Measurements from ENCODE around the gene SNX15.
"Not testable (repeated sequence)": the region's sequence is repeated elsewhere in the genome, so short reads cannot be mapped to it uniquely, and the experiment has no call there.

Gene SNX15, protein sequence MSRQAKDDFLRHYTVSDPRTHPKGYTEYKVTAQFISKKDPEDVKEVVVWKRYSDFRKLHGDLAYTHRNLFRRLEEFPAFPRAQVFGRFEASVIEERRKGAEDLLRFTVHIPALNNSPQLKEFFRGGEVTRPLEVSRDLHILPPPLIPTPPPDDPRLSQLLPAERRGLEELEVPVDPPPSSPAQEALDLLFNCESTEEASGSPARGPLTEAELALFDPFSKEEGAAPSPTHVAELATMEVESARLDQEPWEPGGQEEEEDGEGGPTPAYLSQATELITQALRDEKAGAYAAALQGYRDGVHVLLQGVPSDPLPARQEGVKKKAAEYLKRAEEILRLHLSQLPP

DNA sequence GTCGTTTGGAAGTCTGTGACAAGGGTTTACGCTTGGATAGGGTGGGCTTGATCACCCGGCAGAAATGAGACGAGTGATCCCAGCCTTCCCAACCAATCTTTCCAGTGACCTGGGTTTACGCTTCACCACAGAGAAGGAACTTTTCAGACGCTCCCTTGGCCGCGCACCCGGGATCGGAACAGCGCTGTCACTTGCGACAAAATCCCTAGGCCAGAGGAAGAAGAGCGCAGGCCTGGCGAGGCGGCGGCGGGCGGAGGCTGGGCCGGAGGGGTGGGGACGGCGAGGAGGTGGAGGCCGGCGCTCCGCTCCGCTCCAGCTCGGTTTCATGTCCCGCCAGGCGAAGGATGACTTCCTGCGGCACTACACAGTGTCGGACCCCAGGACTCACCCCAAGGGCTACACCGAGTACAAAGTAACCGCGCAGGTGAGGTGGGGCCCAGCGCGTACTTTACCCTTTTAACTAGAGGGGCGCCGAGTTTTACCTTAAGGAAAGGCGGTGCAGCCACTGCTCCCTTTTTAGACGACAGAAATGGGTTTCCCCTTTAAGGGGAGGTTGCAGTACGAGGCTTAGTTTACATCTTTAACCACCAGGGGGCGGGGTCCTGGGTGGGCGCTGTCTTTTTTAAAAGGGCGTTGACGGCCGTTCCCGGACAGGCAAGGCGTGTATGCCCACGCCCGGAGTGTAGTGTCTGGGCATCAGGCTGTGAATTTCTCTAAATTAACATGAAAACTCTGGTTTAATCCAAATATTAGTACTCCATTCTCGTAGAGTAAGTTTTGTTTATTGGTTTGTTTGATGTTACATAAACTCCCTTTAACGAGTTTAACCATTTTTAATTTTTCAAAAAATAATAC, at the start of gene SNX15:
SNX15 (plus strand) TSS at position 227 of the 855 bp plus-strand sequence; CDS start at position 326, 99 bp downstream.
- DNase-seq (ENCODE audit: low read depth, low spot score): peak; percentile 88

DNA sequence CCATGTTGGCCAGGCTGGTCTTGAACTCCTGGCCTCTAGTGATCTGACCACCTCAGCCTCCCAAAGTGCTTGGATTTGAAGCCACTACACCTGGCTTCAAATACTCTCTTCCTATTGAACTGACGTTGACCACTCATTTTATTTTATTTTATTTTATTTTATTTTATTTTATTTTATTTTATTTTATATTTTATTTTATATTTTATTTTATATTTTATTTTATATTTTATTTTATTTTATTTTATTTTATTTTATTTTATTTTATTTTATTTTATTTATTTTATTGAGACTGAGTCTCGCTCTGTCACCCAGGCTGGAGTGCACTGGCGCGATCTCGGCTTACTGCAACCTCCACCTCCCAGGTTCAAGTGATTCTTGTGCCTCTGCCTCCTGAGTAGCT, 43.9 kb upstream of the SNX15 start:
- DNase-seq (ENCODE audit: low read depth, low spot score): not testable (repeated sequence)

DNA sequence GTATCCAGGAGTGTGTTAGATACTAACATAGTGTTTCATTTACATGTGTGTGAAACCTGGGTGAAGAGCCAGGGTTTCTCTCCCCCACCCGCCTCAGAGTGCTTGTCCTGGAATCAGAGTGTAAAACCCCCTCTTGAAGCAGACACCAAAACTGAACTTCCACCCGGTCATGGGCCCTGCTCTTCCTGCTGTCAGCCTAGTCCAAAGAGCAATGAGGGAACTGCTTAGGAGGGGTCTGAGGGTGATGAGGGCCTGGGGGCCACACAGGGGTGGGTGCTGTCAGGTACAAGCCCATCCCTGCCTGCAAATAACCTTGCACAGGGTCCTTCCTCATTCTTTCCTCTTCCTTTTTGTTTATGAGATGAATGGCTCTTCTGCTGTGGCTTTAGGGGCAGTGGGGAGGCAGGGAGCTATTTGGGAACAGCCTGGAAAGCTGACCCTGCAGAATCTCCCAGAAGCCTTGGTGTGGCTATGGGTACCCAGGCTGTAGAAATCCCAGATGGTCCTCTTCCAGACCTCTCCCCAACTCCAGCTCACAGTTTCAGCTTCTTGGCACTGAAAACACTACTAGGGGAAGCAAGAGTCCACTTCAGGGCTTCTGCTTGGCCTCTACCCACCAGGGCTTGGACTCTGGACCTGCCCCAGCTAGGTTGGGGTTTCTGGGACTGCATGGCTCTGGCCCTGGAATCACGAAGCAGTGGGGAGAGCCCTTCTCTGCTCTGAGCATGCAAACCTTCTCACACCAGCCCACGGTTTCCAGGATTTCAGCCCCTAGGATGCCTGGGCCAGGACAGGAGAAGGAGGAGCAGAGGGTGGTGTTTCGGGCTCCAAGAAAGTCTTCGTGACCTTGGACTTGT, 39.0 kb upstream of the SNX15 start:
- no peak for DNase-seq (ENCODE audit: low read depth, low spot score)

DNA sequence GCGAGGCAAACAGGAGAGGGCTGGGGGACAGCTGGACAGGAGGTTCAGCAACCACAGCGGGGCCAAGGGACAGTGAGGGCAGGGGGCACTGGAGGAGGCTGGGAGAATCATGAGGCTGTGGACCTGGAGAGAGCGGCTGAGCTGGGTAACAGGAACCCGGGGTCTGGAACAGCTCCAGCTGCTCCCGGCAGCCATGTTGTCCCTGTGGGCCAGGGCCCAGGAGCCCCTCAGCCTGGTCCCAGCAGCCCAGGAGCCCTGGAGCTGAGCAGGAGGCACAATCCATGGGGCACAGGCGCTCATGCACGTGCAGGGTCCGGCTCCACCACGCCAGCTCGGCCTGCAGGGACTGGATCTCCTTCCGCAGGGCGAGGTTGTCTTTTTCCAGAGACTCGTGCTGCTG, 37.8 kb upstream of the SNX15 start:
- no peak for DNase-seq (ENCODE audit: low read depth, low spot score)

DNA sequence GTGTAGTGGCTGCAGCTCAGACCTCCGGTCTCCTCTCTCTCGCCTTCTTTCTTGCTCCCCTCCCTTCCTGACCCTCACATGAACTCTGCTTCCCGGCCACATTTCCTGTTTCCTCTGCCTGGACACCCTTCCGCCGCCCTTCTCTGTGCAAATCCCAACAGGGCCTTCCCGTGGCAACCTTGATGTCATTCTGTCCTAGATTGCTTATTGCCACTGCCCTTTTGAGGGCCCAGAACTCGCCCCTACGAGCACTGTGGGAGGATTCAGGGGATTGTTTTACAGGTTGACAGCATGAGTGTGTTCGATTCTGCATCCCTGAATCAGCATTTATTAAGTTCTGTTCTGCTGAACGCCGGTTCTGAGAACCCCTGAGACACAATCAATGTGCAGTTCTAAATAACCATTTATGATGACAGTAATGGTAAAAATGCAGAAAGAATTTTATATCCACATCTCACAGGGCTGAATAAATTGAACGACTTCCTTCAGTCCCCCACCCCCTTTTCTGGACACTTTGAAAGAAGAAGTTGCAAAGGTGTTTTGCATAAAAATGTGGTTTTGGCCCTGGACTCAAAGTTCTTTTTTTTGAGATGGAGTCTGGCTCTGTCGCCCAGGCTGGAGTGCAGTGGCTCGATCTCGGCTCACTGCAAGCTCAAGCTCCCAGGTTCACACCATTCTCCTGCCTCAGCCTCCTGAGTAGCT, 36.9 kb upstream of the SNX15 start:
- no peak for DNase-seq (ENCODE audit: low read depth, low spot score)

DNA sequence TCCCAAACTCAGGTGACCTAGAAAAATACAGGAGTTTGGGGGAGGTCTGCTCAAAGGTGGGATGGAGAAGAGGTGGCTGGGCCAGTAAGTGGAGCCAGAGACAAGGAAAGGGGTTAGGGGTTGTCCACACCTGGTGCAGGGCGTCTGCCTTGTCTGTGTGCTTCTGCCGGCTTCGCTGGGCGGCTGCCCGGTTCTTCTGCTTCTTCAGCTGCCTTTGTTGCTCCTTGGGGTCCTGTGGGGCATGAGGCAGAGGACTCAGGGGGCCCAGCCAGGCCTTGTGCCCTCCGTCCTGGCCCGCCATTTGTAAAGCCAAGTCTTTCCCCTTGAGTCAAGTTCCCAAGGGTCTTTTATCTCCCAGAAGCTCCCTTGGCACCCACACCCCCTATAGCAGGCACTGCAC, 32.9 kb upstream of the SNX15 start:
- no peak for DNase-seq (ENCODE audit: low read depth, low spot score)

DNA sequence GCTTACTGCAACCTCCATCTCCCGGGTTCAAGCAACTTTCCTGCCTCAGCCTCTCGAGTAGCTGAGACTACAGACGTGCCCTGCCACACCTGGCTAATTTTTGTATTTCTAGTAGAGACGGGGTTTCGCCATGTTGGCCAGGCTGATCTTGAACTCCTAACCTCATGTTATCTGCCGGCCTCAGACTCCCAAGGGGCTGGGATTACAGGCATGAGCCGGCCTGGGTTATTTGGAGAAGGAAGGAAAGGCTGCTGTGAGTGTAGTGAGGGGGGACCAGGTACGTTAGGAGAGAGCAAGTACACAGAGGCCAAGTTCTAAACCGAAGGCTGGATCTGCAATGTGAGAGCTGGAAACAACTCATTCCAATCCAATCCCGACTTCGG, 30.9 kb upstream of the SNX15 start:
- DNase-seq (ENCODE audit: low read depth, low spot score): no peak

DNA sequence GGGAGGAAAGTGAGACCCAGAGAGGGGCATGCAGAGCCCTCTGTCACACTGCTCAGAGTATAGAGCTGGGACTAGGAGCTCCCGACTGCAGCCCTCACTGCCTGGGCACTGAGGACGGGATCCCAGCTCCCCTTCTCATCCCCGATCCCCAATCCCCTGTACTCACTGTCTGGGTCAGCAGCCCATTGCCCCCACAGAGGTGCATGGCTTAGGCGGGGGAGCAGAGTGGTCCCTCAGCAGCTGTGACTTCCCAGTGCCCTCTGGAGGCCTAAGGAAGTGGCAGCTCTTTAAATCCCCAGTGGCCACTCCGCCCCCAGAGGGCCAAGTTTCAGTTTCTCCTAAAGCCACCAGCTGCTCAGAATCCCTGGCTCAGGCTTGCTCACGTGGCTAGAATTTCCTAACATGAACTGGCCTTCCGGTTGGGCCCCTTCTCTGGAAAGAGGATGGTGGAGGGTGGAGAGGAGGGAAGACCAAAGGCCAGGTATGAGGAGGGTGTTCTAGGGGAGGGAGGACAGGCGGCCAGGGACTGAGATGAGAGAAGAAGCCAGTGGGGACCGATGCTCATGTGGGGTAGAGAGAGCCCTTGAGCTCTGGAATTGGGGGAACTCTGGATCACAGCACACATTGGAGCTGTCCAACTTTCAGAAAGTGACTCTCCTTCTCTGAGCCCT, 30.4 kb upstream of the SNX15 start, which contains the start of gene BATF2:
BATF2 (minus strand) TSS at position 262 of the 671 bp plus-strand sequence; CDS start at position 205, 57 bp downstream.
- no peak for DNase-seq (ENCODE audit: low read depth, low spot score)

DNA sequence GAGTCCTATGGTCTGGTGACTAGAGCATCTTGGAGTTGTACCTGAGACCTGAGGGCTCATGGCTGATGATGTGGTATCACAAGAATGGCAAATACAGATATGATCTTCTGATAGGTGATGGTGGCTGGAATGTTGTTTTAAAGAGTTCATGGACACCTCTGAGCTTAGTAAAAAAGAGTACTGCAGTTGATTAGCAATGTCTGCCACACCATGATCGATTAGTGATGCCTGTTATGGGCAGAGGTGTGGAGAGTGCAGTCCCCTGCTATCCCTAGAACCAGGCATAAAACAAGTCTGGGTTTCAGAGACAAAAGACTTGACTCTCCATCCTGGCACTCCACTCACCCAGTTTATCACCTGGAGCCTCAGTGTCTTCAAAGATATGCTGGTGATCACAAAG, 29.1 kb upstream of the SNX15 start:
- no peak for DNase-seq (ENCODE audit: low read depth, low spot score)

DNA sequence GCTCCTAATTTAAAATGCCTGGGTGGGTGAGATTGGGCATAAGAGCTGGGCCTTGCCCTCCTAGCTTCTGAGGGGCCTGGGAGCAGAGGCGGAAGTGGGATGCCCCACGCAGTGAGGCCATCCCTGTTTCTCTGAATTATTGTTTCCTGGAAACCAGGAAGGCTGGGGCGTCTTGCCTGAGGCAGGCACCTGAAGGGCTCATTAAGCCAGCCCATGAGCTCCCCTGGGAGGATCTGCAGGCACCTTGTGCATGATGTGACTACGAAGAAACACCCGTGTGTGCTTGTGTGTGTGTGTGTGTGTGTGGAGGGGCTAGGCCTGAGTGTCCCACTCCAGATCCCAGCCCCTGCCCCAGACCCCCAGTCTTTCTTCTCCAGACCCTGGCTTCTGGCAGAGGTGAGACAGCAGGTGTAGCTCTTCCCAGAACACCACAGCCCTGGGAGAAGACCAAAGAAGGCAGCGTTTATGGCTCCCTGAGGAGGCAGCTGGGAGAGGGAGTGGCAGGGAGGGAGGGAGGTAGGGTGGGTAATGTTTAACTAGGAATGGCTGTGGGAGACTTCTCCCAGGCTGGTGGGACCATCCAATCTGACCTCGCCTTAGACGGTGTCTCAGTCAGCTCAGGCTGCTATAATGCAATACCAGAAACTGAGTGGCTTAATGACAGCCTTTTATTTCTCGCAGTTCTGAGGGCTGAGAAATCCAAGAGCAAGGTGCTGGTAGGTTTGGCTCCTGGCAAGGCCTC, 28.4 kb upstream of the SNX15 start:
- DNase-seq (ENCODE audit: low read depth, low spot score): no peak

DNA sequence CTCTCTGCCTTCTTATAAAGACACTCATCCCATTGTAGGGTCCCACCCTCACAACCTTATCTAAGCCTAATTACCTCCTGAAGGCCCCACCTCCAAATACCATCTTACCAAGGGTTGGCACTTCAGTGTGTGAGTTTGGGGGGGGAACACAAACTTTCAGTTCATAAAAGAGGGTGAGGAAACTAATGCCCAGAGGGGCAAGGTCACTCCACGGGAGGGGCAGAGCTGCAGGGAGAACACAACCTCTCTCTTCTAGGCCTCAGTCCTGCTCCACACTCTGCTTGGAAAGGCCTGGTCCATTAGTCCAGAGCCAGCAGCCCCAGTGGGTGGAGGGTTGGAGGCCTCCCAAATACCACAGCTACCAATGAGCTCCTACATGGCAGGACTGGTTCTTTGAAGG, 27.8 kb upstream of the SNX15 start:
- no peak for DNase-seq (ENCODE audit: low read depth, low spot score)

DNA sequence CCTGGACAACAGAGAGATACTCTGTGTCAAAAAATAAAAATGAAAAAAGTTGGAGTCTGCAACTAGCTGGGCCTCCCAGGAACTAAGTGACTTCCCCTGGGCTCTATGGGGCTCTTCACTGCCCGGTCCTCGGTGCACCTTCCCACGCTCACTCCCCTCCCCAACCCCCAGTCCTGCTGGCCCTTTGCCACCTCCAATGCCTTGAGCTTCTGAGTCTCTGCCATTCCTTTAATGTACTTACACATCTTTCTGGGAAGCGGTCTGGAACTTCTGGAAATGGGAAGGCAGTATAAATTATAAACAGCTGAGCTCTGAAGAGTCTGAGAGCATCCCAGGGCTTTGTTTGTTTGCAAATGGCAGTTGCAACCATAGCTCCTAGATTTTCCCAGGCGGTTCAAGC, 24.5 kb upstream of the SNX15 start:
- no peak for DNase-seq (ENCODE audit: low read depth, low spot score)

DNA sequence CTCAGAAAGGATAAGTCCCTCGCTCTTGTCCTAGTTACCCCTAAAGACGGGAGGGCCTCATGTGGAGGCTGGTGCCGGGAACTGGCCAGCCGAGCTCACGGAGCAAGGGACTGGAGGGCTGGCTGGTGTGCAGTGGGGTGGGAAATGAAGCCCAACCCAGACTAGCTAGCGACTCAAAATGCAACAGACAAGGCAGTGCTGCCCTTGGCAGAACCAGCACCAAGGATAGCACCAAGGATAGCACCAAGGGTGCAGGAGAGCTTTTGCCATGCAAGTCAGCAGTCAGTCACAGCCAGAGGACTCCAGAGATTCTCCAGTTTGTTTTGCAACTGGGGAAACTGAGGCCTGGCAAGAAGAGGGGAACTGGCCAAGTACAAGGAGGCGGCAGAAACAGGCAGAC, 24.0 kb upstream of the SNX15 start:
- DNase-seq (ENCODE audit: low read depth, low spot score): no peak

DNA sequence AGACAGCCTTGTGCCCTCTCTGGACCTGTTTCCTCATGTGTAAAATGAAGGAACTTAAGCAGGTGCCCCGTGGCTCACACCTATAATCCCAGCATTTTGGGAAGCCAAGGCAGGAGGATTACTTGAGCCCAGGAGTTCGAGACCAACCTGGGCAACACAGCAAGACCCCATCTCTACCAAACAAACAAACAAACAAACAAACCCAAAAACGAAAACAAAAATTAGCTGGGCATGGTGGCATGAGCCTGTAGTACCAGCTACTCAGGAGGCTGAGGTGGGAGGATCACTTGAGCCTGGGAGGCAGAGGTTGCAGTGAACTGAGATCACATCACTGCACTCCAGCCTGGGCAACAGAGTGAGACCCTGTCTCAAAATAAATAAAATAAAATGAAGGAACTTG, 23.3 kb upstream of the SNX15 start:
- DNase-seq (ENCODE audit: low read depth, low spot score): not testable (repeated sequence)

DNA sequence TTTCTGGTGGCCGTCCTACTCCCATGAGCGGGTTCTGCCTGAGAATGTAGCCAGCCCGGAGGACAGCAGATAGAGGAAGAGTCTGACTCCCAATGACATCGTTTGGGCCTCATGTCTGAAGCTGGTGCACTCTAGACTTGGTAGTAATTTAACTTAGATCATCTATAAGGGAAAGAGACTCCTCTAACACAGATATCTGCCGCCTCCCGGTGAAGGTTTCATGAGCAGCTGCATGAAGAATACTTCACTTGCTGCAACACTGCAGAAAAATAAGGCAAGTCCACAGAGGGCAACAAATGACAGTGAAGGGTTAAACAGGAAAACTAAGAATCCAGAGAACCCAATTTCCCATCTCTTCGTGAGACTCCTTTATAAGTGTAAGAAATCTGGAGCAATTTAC, 19.2 kb upstream of the SNX15 start:
- DNase-seq (ENCODE audit: low read depth, low spot score): no peak

DNA sequence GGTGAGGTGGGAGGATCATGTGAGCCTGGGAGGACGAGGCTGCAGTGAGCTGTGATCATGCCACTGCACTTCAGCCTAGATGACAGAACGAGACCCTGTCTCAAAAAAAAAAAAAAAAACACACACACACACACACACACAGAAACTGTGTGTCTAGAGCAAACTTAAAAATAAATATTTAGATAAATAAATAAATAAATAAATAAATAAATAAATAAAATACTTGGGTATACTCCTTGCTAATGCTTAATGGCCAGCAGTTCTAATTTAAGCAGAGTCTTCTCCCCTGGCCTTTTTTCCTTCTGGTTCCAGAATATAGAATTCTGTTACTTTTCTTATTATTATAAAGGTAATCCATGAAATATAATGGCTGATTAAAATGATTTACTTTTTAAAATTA, 18.4 kb upstream of the SNX15 start:
- no peak for DNase-seq (ENCODE audit: low read depth, low spot score)

DNA sequence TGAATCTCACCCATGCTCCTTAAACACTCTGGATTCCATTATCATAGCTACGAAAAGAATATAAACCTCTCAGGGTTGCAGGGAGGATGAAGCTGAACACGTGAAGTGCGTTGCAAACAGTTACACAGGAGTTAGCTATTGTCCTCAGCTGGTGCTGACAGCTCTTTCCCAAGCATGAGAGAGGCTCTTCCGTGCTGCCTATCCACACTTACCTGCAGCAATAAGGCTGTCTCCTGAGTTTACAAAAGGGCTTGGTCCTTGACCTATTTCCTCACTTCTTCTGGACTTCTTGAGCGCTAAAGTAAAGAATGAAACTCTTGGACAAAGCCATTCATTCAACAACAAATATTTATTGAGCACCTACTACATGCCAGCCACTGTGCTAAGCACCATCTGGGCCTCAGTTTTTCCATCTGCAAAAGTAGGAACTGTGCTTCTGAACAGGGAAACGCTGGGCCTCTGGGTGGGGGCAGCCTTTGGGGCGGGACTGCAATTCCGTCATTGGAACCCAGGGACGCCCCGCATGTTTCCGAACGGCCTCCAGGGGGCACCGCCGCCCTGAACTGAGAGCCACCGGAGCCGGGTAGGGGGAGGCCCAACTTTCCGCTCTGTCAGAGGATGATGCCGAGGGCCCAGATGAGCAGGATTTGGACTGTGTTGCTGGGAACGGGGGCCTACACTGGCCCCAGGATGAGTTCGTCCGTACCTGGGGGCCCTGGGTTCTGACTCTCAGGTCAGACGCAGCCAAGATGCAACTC, 13.9 kb upstream of the SNX15 start:
- peak; percentile 53 for DNase-seq (ENCODE audit: low read depth, low spot score)

DNA sequence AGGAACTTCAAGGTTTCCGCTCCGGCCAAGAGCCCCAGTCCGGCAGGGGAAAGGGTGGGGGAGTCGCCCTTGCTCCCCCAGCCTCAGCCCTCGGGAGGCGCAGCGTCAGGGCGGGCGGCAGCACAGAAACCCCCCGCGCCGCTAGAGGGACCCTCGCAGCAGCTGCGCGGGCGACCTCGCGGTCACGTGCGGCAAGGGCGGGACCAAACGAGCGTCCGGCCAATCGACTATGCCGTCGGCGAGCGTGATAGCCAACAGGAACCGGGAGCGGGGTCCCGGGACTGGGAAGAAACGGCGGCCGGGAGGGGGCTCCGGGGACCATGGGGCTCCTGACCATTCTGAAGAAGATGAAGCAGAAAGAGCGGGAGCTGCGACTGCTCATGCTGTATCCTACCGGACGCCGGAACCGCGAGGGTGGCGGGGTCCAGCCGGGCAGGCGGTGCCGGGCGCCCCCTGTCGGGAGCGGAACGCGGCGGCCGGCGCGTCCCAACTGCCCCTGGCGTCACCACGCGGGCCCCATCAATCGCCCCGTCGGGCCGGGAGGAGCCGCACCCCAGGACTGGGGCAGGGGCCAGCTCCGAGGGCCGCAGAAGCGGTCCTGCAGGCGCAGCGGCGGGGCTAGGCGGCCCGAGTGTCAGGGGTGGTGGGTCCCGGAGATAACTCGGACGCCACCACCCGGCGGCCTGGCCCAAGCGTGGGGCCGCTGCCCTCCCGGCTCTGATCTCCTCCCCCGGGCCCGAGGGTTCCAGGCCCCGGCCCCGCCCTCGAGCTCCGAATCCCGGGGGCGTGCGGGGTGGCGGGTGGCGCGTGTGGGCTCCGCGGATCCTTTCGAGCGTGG, 13.1 kb upstream of the SNX15 start, which contains the start of gene ARL2:
ARL2 (plus strand) TSS at position 273 of the 838 bp plus-strand sequence; CDS start at position 321, 48 bp downstream.
- peak; percentile 67 for DNase-seq (ENCODE audit: low read depth, low spot score)
